SK-N-SH (cell line): Measurements from ENCODE around the gene SHQ1. TPM values are rescaled to one million over a fixed set of nuclear protein-coding genes. Genes with fewer than 3 reads are reported as not detected.
A peak's percentile ranks its signal among the peaks of the same experiment; 100 is the strongest.

Source experiments
- CTCF ChIA-PET: fragments of 300-600, 350-600 bp; formaldehyde crosslinking; extraction: SDS; loops from one replicate; lab custom pipeline; 2021; lab: Yijun Ruan, JAX
- POLR2A ChIA-PET: fragments of 350-600 bp; sonication (Branson Sonifier 250); formaldehyde crosslinking; extraction: SDS; loops from one replicate; lab custom pipeline; 2020; ENCODE audit warnings: antibody characterized with exemption, inconsistent platforms; lab: Yijun Ruan, JAX
- DNase-seq: peaks from one replicate; pipeline ENCODE4 v3.0.0; 2012
- H2AFZ ChIP-seq: fragments of 200-600 bp; sonication (generic); 2 replicates; pipeline ENCODE4 v1.8.1; 2016; ENCODE audit warnings: antibody characterized with exemption, mild to moderate bottlenecking, low read depth
- H3F3A ChIP-seq: fragments of 200-600 bp; sonication (generic); replicated peaks from 2 replicates; pipeline ENCODE3; 2016; ENCODE audit warnings: antibody characterized with exemption, mild to moderate bottlenecking; ENCODE audit not compliant: insufficient read depth
- H3K27ac ChIP-seq, 2 experiments: fragments of 200-500 bp in 1 of 2; fragments of 200-600 bp in 1 of 2; sonication (Bioruptor generic) in 1 of 2; sonication (generic), shearing (Covaris generic) in 1 of 2; 2 replicates each; pipeline versions ENCODE4 v1.5.1 to v1.6.1; 2014 to 2016; ENCODE audit warnings: low read depth in 2 of 2, inconsistent platforms in 1 of 2, low read length in 1 of 2, mild to moderate bottlenecking in 1 of 2, mixed read lengths in 1 of 2
- H3K27me3 ChIP-seq: fragments of 200-600 bp; sonication (generic), shearing (Covaris generic); 2 replicates; pipeline ENCODE4 v1.6.1; 2016; ENCODE audit warnings: mixed run types; ENCODE audit not compliant: insufficient read depth
- H3K36me3 ChIP-seq, 2 experiments: fragments of 200-500 bp in 1 of 2; fragments of 200-600 bp in 1 of 2; sonication (Bioruptor generic) in 1 of 2; sonication (generic) in 1 of 2; replicated peaks in 1 of 2; 2 replicates each; pipeline versions ENCODE3 to v1.5.1; 2014 to 2016; ENCODE audit warnings: low read length in 1 of 2, mild to moderate bottlenecking in 1 of 2; ENCODE audit not compliant: insufficient read depth in 2 of 2, control insufficient read depth in 1 of 2
- H3K4me1 ChIP-seq, 2 experiments: fragments of 200-500 bp in 1 of 2; fragments of 200-600 bp in 1 of 2; sonication (Bioruptor generic) in 1 of 2; sonication (generic), shearing (Covaris generic) in 1 of 2; 2 replicates each; pipeline versions ENCODE4 v1.5.1 to v1.6.1; 2014 to 2016; ENCODE audit warnings: low read depth in 1 of 2, low read length in 1 of 2, mixed run types in 1 of 2; ENCODE audit not compliant: insufficient read depth in 2 of 2, control insufficient read depth in 1 of 2
- H3K4me2 ChIP-seq: fragments of 200-600 bp; sonication (generic), shearing (Covaris generic); 2 replicates; pipeline ENCODE4 v1.6.1; 2017; ENCODE audit warnings: mixed run types
- H3K4me3 ChIP-seq, 2 experiments: fragments of 200-500 bp in 1 of 2; fragments of 200-600 bp in 1 of 2; sonication (Bioruptor generic) in 1 of 2; sonication (generic), shearing (Covaris generic) in 1 of 2; 2 replicates each; pipeline versions ENCODE4 v1.5.1 to v1.8.1; 2014 to 2016; ENCODE audit warnings: low read depth in 2 of 2, inconsistent platforms in 1 of 2, low read length in 1 of 2, mild to moderate bottlenecking in 1 of 2, mixed read lengths in 1 of 2, moderate library complexity in 1 of 2
- H3K79me2 ChIP-seq: fragments of 200-600 bp; sonication (generic); 2 replicates; pipeline ENCODE4 v1.8.1; 2017; ENCODE audit warnings: mild to moderate bottlenecking; ENCODE audit not compliant: insufficient read depth
- H3K9ac ChIP-seq: fragments of 200-600 bp; sonication (generic); 2 replicates; pipeline ENCODE4 v1.6.1; 2017; ENCODE audit warnings: mixed run types
- H3K9me2 ChIP-seq: fragments of 200-600 bp; sonication (generic); 2 replicates; pipeline ENCODE4 v1.6.1; 2017; ENCODE audit warnings: mixed run types
- H3K9me3 ChIP-seq: fragments of 200-600 bp; sonication (generic); 2 replicates; pipeline ENCODE4 v1.6.1; 2017; ENCODE audit warnings: mixed run types, mild to moderate bottlenecking, moderate library complexity
- H4K20me1 ChIP-seq: fragments of 200-600 bp; sonication (generic); 2 replicates; pipeline ENCODE4 v1.6.1; 2017; ENCODE audit warnings: mild to moderate bottlenecking, mixed run types; ENCODE audit not compliant: insufficient read depth
- CHD2 ChIP-seq: fragments of 150-350 bp; IDR thresholded peaks from 2 replicates; pipeline ENCODE4 v1.6.1; 2018; ENCODE audit warnings: low read length; ENCODE audit not compliant: partially characterized antibody
- CTCF ChIP-seq: fragments of 200-600 bp; sonication (generic); IDR thresholded peaks from 2 replicates; pipeline ENCODE4 v1.6.1; 2017; ENCODE audit warnings: antibody characterized with exemption, mild to moderate bottlenecking, moderate library complexity
- ELF1 ChIP-seq: IDR thresholded peaks from 2 replicates; pipeline ENCODE4 v1.4.0; 2012
- EP300 ChIP-seq, 2 experiments: IDR thresholded peaks; 2 replicates each; pipeline versions ENCODE4 v1.4.0 to v1.6.1; 2012; ENCODE audit warnings: borderline replicate concordance in 1 of 2, low read depth in 1 of 2, low read length in 1 of 2
- EZH2phosphoT487 ChIP-seq: fragments of 200-600 bp; sonication (generic); IDR thresholded peaks from 2 replicates; pipeline ENCODE4 v1.6.1; 2017; ENCODE audit warnings: low read depth, mixed run types, mild to moderate bottlenecking, antibody characterized with exemption, moderate library complexity, borderline replicate concordance
- FOXJ3 ChIP-seq: sonication (generic); formaldehyde crosslinking; IDR thresholded peaks from 2 replicates; pipeline ENCODE4 v1.5.1; 2020; ENCODE audit warnings: mild to moderate bottlenecking, missing genetic modification reagents
- FOXM1 ChIP-seq: IDR thresholded peaks from 2 replicates; pipeline ENCODE4 v1.4.0; 2012; ENCODE audit warnings: low read depth, mild to moderate bottlenecking
- IRF3 ChIP-seq: fragments of 150-350 bp; IDR thresholded peaks from 2 replicates; pipeline ENCODE4 v1.6.1; 2016; ENCODE audit warnings: mild to moderate bottlenecking, low read depth, low read length
- JUND ChIP-seq: IDR thresholded peaks from 2 replicates; pipeline ENCODE4 v1.4.0; 2012
- MAX ChIP-seq: IDR thresholded peaks from 2 replicates; pipeline ENCODE4 v1.4.0; 2012; ENCODE audit warnings: low read depth
- MEF2A ChIP-seq: IDR thresholded peaks from 2 replicates; pipeline ENCODE4 v1.4.0; 2012; ENCODE audit warnings: low read depth, borderline replicate concordance
- MXI1 ChIP-seq: IDR thresholded peaks from 2 replicates; pipeline ENCODE4 v1.6.1; 2012; ENCODE audit warnings: mild to moderate bottlenecking, low read depth, low read length, improper control_type of control experiment
- NFIC ChIP-seq: IDR thresholded peaks from 2 replicates; pipeline ENCODE4 v1.4.0; 2012; ENCODE audit warnings: borderline replicate concordance
- NRF1 ChIP-seq: IDR thresholded peaks from 2 replicates; pipeline ENCODE4 v1.6.1; 2012; ENCODE audit warnings: low read depth, mild to moderate bottlenecking, low read length
- PBX3 ChIP-seq: IDR thresholded peaks from 2 replicates; pipeline ENCODE4; 2012
- RCOR1 ChIP-seq: fragments of 150-350 bp; IDR thresholded peaks from 2 replicates; pipeline ENCODE4 v1.6.1; 2017; ENCODE audit warnings: antibody characterized with exemption, low read length
- SIN3A ChIP-seq: IDR thresholded peaks from 2 replicates; pipeline ENCODE4 v1.6.1; 2012; ENCODE audit warnings: low read depth, mild to moderate bottlenecking, low read length, moderate library complexity, borderline replicate concordance
- SMC3 ChIP-seq: IDR thresholded peaks from 2 replicates; pipeline ENCODE4 v1.6.1; 2012; ENCODE audit warnings: low read depth, low read length, improper control_type of control experiment
- TAF1 ChIP-seq: IDR thresholded peaks from 2 replicates; pipeline ENCODE4 v1.6.1; 2012; ENCODE audit warnings: low read depth, mild to moderate bottlenecking, low read length, moderate library complexity, borderline replicate concordance
- TEAD4 ChIP-seq: IDR thresholded peaks from 2 replicates; pipeline ENCODE4 v1.4.0; 2012; ENCODE audit warnings: mild to moderate bottlenecking, borderline replicate concordance; ENCODE audit not compliant: insufficient read depth
- WGBS: methylation state at CpG from one replicate; pipeline ENCODE4 v1.1.6; 2017; ENCODE audit warnings: low lambda C conversion rate; 5-methylcytosine and 5-hydroxymethylcytosine counted together
- polyA plus RNA-seq, 3 experiments: library from polyadenylated mRNA; depleted of rRNA; stranded (reverse); fragments of >200 nt; gene quantifications; 2 replicates each; pipeline ENCODE4 v1.2.3, GENCODE V29; 2012

SHQ1 gene
- polyA plus RNA-seq, 1 of the 3 experiments (the other 2 are of a cell fraction), result 10.5 TPM

GRCh38 chr3:72818092-72818773 lies 30.0 kb downstream of the SHQ1 start (continued):
- TF ChIP-seq IRF3 (no peak), RCOR1 (0 out of 2 replicates have a peak, but pooled peaks have one; percentile 12), PBX3 (no peak), CTCF (peak; percentile 67), EZH2phosphoT487 (no peak), MXI1 (no peak), NFIC (no peak), SIN3A (no peak), TAF1 (no peak), TEAD4 (no peak), ELF1 (no peak), SMC3 (peak; percentile 70)

GRCh38 chr3:72816862-72817355 lies 31.3 kb downstream of the SHQ1 start:
- peaks cover 32 to 48% of the 10 kb centered on the region in 2 experiments for H3K36me3 ChIP-seq
- peaks cover 29% of the 10 kb centered on the region for H4K20me1 ChIP-seq
- TF ChIP-seq EP300 (IDR thresholded peaks at IDR 0.05; ENCODE audit: borderline replicate concordance in 1 of 2, low read depth in 1 of 2, low read length in 1 of 2) (no peak), JUND (no peak), CHD2 (no peak), FOXM1 (no peak), RCOR1 (no peak), TEAD4 (no peak), MEF2A (no peak), TAF1 (no peak), MAX (no peak), FOXJ3 (no peak), SIN3A (no peak), NRF1 (no peak), EZH2phosphoT487 (no peak)
- no peak overlapping the region for H3K9ac ChIP-seq
- no peak overlapping the region for H3K27ac ChIP-seq
- no peaks in the 10 kb centered on the region for H3K79me2 ChIP-seq
- peaks cover 22% of the 10 kb centered on the region for H3F3A ChIP-seq
- CTCF ChIA-PET, result interaction anchor here (0.7 to 1.9 kb wide), 7 partner anchors 44 to 941 kb away, joined by 3 to 16 read pairs (median 3); no protein-coding TSS in a partner anchor
- H3K9me2 ChIP-seq, result no peaks in the 10 kb centered on the region
- H3K4me2 ChIP-seq, result no peak overlapping the region
- POLR2A ChIA-PET, result no interaction called here
- H3K9me3 ChIP-seq, result no peaks in the 10 kb centered on the region
- H2AFZ ChIP-seq, result no peak overlapping the region
- WGBS, result 91% methylated on average over 3 of the region's 3 CpGs
- no peak overlapping the region for H3K4me3 ChIP-seq
- no peak for DNase-seq
- H3K27me3 ChIP-seq, result no peaks in the 10 kb centered on the region
- peaks cover 17 to 21% of the 10 kb centered on the region in 2 experiments for H3K4me1 ChIP-seq
